HG03135 (cell line): ENCODE results near the gene EIF5.

Source experiments
- ATAC-seq: cut with Tn5 transposase; IDR thresholded peaks from one replicate; pipeline ENCODE4 v1.9.1; 2021; ENCODE audit warnings: mild to moderate bottlenecking, moderate library complexity; ENCODE audit not compliant: unreplicated experiment

The EIF5 gene

DNA sequence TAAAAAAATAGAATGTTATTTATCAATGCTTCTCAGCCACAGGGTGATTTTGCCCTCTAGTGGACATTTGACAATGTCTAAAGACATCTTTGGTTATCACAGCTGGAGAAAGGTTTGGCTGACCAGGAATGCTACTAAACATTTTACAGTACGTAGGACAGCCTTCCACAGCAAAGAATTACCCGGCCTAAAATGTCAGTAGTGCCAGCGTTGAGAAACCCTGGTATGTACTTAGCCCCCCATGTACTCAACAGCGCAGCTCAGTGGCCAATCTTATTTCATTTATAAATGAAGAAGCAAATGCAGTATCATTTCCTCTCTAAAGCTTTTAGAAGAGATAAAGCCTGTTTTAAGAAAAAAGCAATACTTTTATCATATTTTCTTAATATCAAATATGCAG, 57.0 kb downstream of the EIF5 start:
- ATAC-seq = no peak

DNA sequence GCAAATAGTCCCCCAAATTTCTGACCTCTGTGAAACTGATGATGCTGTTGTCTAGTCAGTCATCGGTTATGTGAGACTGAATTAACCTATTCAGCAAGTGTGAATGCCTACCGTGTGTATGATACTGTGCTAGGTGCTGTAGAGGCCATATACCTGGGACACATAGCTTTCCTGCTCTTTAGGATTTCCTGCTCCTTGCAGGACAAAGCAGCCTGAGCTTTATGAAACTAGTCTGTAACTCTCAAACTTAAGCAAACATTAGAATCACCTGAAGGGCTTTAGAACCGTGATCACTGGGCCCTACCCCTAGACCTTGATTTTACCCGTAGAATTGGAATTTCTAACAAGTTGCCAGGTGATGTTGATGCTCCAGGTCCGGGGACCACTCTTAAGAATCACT, 58.1 kb downstream of the EIF5 start:
- no peak for ATAC-seq

DNA sequence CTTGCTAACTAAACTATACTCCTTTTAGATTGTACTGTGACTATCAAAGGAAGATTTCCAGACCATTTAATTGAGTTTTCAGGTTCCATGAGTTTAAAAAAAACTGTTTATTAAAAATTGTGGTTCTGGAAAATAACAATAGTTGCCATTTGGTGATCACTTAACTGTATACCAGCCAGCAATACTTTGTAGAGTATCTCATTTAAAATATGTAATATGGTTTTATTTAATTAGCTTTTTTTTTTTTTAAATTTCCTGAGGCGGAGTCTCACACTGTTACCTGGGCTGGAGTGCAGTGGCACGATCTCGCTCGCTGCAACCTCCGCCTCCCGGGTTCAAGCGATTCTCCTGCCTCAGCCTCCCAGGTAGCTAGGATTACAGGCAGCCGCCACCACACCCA, 58.5 kb downstream of the EIF5 start:
- ATAC-seq = no peak

DNA sequence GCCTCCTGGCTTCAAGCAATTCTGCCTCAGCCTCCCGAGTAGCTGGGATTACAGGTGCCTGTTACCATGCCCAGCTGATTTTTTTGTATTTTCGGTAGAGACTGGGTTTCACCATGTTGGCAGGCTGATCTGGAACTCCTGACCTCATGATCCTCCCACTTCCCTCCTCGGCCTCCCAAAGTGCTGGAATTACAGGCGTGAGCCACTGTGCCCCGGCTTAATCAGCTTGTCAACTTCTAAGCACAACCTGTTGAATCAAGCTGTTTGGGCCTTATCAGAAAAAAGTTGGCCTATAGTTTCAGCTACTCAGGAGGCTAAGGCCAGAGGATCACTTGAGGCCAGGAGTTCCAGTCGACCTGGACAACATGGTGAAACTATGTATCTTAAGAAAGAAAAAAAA, 59.0 kb downstream of the EIF5 start:
- no peak for ATAC-seq

DNA sequence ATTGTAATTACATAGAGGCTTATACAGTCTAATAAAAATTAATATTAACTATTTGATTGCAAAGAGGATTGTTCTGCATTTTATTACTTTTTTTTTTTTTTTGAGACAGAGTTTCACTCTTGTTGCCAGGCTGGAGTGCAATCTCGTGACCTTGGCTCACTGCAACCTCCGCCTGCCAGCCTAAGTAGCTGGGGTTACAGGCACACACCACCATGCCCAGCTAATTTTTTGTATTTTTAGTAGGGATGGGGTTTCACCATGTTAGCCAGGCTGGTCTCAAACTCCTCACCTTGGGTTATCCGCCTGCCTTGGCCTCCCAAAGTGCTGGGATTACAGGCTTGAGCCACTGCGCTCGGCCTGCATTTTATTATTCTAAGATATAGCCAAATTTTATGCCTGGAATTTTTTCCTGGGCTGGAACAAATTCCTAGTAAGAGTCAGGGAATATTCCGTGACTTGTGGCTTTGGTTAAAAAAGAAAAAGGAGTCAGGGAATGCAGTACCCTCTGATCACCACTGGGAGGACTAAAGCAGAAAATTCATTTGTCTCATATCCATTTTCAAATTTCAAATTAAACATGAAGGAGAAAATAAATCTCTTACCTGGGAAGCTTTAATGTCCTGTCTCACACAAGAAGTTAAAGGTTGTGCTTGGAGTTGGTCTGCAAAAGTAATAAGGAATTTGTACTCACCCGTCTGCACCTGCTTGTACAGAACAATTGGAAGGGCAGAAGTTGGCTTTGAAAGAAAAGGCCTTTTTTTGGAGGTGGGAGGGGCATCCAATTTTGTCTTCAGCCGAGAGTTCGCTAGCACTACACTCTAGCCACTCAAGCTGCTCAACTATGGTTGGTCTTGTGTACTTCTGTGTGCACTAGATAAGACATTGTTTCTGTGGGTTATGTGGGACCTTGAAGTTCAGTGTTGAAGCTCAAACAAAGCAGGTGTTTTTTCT, 59.9 kb downstream of the EIF5 start:
- ATAC-seq = no peak
